Midbrain (tissue), 1 donor: ENCODE measurements around the gene PERP.
"Not testable (repeated sequence)": the region's sequence is repeated elsewhere in the genome, so short reads cannot be mapped to it uniquely, and the experiment has no call there.

Source experiments
- DNase-seq: peaks from one replicate; lab custom pipeline; 2025; lab: John Stamatoyannopoulos, UW

PERP gene

DNA sequence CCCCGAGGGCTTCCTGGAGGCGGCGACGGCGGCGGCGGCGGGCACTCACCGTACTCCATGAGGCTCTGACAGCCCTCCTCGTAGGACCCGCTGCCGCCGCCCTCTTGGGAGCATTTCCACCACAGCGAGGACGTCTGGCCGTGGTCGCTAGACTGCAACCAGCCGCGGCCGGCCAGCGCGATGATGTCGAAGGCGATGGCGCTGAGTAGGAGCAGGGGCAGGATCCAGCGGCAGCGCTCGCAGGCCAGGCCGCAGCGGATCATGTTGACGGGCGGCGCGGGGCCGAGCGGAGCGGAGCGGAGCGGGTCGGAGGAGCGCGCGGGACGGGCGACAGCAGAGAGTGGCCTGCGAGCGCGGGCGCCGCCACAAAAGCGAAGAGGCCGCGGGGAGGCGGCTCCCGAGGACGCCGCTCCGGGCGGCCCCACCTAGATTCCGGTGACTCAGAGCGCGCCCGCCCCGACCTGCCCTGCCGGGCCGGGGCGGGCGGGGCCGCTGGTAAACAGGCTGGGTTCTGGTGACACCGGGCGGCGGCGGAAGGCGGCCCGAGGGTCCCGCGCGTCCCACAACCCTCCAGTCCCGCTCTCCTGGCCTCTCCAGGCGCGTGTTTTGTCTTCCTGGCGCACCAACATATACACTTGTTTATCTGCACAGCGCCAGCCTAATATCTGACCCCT, at the start of gene PERP:
PERP (minus strand) TSS at position 342 of the 674 bp plus-strand sequence; CDS start at position 263, 79 bp downstream.
- DNase-seq: peak; percentile 24

DNA sequence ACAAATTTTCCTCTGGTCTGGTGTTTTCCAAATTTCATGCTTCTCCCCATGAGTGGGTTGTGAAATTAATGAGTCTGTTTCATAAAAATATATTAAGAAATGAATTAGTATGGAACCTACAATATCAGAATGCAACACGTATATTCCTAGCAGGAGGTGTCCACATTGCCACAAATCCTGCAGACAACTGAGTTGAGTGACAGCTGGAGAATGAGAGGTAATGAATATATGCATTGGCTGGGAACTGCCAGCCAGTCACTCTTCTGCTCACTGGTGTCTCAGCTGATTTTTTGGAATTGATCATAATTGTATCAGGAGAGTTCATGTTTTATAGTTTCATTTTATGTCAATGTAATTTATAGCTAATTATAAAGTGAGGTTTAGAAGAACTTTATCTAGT, 48.2 kb upstream of the PERP start:
- DNase-seq: no peak

DNA sequence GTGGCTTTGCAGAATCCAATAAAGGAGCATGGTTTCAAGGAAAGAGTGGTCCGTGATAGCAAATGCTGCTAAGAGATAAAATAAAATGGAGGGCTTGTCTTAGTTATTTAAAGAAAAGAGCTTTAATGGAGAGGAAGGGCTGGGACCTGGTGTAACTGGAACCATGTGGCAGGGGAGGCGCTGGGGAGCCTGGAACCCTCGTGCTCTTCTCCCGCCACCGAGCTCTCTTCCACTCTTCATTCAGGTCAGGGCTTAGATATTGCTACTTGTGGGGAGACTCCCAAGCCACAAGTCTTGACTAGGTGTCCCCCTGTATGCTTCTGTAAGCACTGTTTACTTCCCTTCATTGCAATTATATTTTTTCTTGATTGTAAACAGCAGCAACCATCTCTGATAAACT, 39.3 kb upstream of the PERP start:
- no peak for DNase-seq

DNA sequence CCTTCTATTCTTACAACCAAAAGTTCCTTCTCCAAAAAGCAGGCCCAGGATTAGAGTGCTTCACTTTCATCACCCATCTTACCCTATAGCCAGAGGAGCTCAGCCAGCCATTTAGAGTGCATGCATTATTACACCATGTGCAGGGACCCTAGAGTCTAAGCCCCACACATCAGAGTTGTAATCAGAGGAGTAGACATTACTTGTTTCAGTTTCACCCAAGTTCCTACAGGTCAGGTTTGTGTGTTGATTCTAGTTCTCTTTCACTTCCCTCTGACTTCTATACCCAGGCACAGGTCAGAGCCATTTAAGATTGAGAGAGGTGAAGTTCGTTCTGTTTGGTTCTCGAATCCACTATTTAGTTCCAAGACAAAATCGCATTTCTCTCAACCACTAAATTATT, 38.2 kb upstream of the PERP start:
- no peak for DNase-seq

DNA sequence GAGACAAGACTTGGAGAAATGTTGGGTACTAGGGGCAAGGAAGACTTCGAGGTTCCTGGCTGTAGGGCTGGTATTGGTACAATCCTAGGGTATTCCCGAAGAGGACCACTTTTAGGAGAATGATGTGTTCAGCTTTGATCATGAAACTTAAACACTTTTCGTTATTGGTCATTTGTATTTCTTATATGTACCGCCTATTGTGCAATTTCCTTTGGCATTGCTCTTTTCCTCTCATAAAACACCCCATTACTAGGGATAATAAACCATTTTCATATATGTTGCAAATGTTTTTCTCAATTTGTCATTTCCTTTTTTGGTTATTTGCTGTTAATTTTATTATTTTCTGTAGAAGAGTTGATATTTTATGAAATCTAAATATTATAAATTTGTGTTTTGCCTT, 35.6 kb upstream of the PERP start:
- DNase-seq: no peak

DNA sequence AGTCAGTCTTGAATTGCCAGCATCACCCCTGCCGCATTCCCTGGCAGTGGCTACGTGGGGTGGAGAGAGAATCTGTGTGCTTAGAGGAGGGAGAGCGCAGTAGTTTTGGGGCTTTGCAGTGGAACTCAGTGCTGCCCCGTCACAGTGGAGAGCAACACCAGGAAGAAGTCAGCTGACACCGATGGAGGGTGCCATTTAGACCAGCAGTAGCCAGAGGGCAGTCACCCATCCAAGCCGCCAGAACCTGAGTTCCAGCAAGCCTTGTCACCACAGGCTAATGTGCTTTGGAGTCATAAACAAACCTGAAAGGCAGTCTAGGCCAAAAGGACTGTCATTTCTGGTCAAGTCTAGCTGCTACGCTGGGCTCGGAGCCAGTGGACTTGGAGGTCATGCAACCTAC, 22.0 kb upstream of the PERP start:
- no peak for DNase-seq

DNA sequence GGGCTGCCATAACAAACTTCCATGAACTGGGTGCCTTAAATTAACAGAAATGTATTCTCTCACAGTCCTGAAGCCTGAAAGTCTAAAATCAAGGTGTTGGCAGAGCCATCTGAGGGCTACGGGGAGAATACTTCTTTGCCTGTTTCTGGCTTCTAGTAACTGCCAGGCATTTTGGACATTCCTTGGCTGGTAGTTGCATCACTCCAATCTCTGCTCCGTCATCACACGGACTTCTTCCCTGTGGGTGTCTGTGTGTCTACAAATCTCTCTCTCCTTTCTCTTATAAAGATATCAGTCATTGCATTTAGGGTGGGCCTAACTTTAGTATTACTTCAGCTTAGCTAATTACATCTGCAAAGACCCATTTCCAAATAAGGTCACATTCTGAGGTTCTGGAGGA, 20.9 kb upstream of the PERP start:
- DNase-seq: no peak

DNA sequence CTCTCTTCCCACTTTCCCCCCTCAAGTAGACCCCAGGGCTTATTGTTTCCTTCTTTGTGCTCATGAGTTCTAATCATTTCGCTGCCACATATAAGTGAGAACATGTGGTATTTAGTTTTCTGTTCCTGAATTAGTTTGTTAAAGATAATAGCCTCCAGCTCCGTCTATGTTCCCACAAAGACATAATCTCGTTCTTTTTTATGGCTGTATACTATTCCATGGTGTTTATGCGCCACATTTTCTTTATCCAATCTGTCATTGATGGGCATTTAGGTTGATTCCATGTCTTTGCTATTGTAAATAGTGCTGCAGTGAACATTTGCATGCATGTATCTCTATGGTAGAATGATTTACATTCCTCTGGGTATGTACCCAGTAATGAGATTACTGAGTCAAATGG, 16.9 kb upstream of the PERP start:
- no peak for DNase-seq

DNA sequence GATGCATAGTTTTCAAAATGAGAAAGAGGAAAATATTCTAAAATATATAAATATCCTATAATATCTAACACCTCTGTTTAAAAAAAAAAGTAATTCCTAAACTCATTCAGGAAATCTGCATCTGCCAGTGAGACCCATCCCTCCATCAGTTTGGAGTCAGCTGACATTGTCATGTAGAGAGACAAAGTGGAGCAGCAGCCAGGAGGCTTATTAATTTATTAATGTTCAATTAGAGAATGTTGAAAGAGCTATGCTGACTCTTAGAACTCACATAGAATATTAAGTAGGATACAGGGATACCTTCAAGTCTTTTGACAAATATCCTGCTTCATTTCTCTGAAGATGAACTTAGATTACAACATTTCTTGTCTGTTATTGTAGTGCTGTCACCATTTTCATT, 12.8 kb upstream of the PERP start:
- no peak for DNase-seq

DNA sequence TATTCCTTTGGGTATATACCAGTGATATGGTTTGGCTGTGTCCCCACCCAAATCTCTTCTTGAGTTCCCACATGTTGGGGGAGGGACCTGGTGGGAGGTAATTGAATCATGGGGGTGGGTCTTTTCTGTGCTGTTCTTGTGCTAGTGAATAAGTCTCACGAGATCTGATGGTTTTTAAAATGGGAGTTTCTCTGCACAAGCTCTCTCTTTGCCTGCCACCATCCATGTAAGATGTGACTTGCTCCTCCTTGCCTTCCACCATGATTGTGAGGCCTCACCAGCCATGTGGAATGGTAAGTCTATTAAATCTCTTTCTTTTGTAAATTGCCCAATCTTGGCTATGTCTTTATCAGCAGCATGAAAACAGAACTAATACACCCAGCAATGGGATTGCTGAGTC, 12.0 kb upstream of the PERP start:
- DNase-seq: not testable (repeated sequence)

DNA sequence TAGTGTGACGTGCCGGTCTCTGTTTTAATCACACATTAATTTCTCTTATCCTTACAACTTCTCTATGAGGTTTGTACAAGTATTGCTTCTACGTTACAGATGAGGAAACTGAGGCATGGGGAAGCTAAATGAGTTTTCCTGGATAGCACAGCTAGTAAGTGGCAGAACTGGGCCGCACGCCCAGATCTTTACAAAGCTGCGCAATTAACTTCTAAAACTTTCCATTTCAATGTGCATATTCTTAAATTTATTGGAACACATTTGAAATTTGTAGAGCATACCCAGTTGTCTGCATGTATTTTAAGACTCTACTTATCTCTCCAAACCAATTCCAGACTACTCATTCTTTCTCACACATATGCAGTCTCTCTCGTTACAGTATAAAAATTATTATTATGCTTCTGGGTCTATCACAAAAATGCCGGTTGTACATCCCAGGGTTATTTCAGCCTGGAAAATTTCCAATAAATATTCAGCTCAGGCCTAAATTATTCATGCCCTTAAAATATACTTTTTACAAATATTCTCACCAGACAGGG, 10.2 kb upstream of the PERP start:
- no peak for DNase-seq

DNA sequence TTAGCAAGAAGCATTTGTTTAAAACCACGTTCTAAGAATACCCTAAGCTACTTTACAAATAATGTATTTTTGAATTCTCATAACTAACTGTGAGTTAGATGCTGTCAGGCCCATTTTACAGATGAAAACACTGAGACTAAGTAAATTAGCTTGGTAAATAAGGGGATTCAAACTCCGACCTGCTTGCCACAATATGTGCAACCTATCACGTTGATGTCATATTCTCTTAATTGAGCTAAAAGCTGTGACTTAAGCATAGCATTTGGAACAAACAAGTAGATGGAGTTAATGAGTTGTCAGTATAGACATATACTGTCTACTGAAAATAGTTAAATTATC, 9.4 kb upstream of the PERP start:
- DNase-seq: no peak

DNA sequence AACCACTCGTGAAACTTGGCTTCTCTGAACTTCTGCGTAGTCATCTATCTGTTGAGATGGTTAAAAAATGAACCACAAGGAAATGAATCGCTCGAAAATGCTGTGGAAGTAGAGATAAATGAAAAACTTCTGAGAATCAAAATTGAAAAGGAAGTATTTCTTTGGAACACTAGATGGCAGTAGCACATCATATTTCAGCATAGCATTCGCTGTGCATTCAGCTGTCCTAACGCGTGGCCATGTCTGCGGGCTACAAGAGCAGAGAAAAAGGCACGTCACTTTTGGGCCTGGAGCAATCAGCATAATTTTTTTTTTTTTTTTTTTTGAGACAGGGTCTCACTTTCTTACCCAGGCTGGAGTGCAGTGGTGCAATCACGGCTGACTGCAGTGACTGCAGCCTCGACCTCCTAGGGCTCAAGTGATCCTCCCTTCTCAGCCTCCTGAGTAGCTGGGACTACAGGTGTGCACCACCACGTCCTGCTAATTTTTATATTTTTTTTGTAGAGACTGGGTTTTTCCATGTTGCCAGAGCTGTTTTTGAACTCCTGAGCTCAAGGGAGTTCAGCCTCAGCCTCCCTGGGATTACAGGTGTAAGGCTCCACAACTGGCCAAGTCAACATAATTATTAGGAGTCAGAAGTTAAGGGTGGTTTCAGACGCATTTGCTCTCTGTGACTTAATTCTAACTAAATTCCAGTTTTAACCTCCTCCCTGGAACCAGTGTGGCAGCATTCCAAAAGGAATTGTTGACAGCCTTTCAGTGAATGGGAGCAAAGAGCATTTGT, 8.8 kb upstream of the PERP start:
- peak; percentile 73 for DNase-seq

DNA sequence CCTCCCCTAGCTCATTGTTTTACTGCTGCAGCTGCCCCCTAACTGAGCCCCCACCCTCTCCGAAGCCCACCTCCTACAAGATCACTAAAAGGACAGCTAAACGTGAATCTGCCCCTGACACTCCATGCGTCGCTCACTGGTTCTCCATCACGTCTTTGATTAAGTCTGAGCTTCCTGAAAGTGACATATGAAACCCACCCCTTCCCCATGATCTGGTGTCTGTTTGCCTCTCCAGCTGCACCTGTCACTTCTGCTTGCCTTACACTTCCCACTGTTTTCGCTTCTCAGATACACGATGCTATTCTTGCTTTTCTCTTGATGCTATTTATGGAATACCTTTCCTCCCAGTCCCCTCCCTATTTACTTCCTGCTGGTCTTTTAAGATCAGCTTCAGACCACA, 8.0 kb upstream of the PERP start:
- DNase-seq: no peak

DNA sequence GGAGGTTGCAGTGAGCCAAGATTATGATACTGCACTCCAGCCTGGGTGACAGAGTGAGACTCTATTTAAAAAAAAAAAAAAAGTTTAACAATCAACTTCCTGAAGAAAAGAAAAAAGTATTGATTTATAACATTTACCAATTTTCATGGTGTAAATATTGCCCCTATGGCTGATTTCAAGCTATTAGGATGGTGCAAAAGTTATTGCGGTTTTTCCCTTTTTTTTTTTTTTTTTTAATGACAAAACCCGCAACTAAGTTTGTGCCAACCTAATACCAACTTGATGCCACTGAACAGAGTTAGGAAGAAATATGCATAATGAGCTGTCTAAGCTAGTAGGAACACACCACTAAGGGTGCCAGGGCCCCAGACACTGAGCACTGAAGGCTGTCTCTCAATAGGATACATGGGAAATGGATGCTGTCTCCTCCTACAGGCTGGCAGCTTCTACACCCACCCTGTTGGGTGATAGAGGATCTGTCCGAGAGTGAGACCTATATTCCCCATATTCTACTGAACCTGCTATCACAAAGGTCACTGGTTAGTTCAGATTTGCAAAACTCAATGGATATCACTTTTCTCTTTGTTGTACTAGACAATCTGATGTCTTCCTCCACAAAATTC, 6.5 kb upstream of the PERP start:
- DNase-seq: no peak

DNA sequence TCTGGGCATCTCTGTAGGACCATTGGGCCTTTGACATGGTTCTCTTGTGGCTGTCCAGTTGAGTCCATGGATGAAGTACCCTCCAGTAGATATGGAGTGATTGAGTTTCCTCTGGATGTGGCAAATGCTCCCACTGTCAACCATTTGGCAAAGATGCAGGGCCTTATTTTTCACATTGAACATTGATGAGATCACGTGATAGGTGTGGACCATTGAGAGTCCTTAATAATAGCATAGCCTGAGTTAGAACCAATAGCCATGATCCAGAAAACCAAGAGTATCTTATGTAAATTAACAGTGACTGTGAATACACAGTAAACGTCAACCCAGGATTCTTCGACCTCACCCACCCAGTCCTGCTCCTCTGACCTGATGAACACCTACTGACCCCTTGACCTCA, 3.0 kb upstream of the PERP start:
- no peak for DNase-seq

DNA sequence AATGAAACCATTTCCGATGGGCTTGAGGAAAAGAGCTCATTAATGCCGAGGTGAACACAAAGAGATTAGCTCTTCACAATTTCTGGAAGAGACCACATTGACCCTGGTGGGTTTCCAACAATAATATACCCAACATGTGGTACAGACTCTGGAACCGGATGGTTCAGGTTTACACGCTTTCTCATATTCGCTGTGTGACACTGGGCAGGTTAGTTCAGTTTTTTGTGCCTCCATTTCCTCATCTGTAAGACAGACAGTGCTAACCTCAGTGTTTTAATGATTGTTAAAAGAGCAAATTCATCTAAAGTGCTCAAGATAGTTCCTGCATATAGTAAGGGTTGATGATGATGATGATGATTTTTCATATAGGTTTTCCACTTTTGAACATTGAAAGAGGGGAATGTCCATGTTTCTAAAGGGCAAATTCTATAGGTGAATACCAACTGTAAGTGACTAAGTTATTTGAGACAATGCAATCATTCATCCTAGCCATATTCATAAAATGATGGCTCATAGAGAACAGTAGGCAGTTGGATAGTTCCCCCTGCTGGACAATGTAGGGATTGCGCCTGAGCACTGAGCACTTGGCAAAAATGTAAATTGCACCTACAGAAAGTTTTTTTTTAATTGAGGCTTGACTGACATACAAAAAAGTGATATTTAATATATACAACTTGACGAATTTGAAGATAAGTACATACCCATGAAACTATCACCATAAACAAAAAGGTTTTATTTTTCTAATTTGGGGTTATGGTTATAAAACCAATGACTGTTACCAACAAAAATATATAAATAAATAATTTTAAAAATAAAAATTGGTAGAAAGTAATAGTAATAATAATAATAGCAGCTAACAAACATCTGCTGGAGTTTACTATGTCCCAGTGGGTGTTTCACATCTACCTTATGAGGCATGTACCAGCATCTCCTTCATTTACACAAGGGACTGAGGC, 2.1 kb upstream of the PERP start:
- DNase-seq: peak; percentile 68

DNA sequence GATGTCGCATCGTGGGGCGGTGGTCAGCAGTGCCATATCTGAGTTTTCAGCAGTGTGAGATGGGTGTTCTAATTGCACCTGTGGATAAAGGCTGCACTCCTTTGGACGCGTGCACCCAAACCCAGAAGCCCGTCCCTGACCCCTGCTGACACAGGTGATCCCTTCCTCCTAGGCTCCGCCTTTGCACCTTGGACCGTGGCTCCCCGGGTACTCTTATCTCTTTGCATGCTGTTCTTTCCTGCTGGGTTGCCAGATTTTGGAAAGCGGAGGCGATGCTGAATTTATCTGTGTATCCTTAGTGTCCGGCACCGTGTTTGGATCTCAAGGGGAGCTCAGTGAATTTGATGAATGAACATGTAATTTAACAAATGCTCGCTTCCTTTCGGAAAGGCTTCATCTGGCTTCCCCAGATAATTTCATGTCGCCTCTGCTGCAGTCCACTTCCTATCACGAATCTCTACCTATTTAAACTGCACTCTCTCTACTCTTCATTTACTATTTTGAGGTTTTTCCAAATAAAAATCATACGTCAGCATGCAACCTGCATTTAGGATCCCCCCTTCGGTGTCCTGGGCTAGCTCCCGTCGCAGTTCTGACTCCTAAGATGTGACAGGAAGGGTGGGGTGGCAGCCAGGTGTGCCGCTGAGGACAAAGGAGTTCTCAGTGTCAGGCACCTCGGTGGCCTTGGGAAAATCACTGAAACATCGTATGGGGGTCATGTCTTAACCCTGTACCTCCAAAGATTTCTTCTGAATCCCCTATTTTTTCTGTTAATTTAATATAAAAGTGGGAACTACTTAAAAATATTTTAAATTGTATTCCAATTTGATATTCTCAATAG, 753 bp upstream of the PERP start:
- no peak for DNase-seq

DNA sequence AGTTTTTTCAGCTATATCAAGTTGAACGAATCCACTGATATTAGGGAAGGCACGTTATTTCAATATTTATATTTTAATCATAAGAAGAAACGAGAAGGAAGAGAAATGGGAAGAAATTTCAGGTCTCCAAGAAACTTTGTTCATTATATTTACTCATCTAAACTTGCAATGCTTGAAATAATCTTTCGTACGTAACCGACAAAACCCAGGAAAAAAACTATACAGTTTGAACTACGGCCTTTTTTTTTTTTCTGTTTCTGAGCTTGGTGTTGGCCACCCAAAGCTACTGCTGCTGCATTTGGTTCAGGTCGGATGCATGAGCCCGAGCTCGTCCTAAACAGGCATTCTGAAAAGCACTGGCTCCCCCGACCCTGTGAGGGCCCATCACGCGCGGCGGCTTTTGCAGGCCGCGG, 548 bp downstream of the PERP start:
- DNase-seq: no peak

DNA sequence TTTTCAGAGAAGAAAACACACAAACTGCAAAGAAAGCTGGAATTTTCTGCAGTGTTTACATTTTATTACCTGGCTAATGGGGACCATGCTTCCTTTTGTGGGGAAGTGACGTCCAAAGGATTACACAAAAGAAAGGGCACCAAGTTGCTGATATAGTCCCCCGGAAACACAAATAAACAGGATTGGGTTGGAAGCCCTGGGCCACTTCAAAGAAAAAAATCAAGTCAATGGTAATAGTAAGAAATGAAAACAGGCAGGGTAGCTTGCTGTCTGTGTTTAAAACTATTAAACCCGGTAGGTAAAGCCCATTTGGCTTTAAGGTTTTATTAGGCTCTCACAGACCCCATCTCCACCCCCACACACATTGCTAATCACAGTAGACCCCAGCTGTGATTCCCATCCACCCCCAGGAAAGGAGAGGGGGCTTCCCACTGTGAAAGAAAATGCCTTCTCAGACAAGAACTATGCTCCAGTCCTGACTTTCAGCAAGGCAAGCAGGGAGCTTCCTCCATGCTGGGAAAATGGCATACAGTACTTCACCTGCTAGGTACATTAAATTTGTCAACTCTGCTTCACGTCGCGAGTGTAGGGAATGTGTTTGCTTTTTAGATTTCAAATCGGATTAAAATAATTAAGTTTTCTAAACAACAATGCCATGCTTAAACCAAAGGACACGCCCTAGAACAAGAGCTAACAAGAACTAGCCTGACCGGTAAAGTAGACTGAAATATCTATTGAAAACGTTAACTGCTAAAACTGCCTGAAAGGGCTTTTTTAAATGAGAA, 1.1 kb downstream of the PERP start:
- no peak for DNase-seq
